Measurements from ENCODE around the gene COL6A2.
"Not testable (repeated sequence)": the region's sequence is repeated elsewhere in the genome, so short reads cannot be mapped to it uniquely, and the experiment has no call there.

The COL6A2 gene

GRCh38 chr21:46100426-46100825 is 2.5 kb downstream of the COL6A2 start:
- H3K27ac Mint-ChIP-seq, result no peak overlapping the region
- intact Hi-C loops (cut with micrococcal nuclease), result no loop called here
- peaks cover 28% of the 10 kb centered on the region for H3K9me3 Mint-ChIP-seq
- H3K36me3 Mint-ChIP-seq (ENCODE audit: low read depth), result no peaks in the 10 kb centered on the region
- H3K4me1 Mint-ChIP-seq (ENCODE audit: low read depth), result no peaks in the 10 kb centered on the region
- no peak overlapping the region for H3K4me3 Mint-ChIP-seq
- H3K27me3 Mint-ChIP-seq, result peaks cover 66% of the 10 kb centered on the region

GRCh38 chr21:46100906-46101305 is 3.0 kb downstream of the COL6A2 start:
- intact Hi-C loops (cut with micrococcal nuclease), result no loop called here
- no peaks in the 10 kb centered on the region for H3K4me1 Mint-ChIP-seq (ENCODE audit: low read depth)
- H3K36me3 Mint-ChIP-seq (ENCODE audit: low read depth), result no peaks in the 10 kb centered on the region
- H3K4me3 Mint-ChIP-seq, result no peak overlapping the region
- H3K27ac Mint-ChIP-seq, result no peak overlapping the region
- H3K9me3 Mint-ChIP-seq, result peaks cover 28% of the 10 kb centered on the region
- peaks cover 64% of the 10 kb centered on the region for H3K27me3 Mint-ChIP-seq

GRCh38 chr21:46104104-46104503 is 6.2 kb downstream of the COL6A2 start:
- Mint-ChIP-seq H3K27ac (no peak overlapping the region), H3K9me3 (peaks cover 47% of the 10 kb centered on the region), H3K4me1 (ENCODE audit: low read depth) (no peaks in the 10 kb centered on the region), H3K36me3 (ENCODE audit: low read depth) (no peaks in the 10 kb centered on the region), H3K4me3 (no peak overlapping the region), H3K27me3 (peaks cover 49% of the 10 kb centered on the region)
- intact Hi-C loops (cut with micrococcal nuclease), result no loop called here

GRCh38 chr21:46107376-46107775 is 9.5 kb downstream of the COL6A2 start:
- H3K4me1 Mint-ChIP-seq (ENCODE audit: low read depth); H3K27ac Mint-ChIP-seq; H3K36me3 Mint-ChIP-seq (ENCODE audit: low read depth); intact Hi-C loops (cut with micrococcal nuclease); H3K4me3 Mint-ChIP-seq: not testable (repeated sequence)
- H3K9me3 Mint-ChIP-seq, result peaks cover 43% of the 10 kb centered on the region
- H3K27me3 Mint-ChIP-seq, result peaks cover 20% of the 10 kb centered on the region

- Mint-ChIP-seq H3K4me1 (ENCODE audit: low read depth) (no peaks in the 10 kb centered on the region), H3K27ac (no peak overlapping the region), H3K4me3 (no peak overlapping the region), H3K9me3 (peaks cover 28% of the 10 kb centered on the region), H3K27me3 (peaks cover 10% of the 10 kb centered on the region), H3K36me3 (ENCODE audit: low read depth) (no peaks in the 10 kb centered on the region)
- intact Hi-C loops (cut with micrococcal nuclease), result no loop called here
These were observed 11.0 kb downstream of the COL6A2 start for GRCh38 chr21:46108827-46109312.

GRCh38 chr21:46109313-46110221 is 11.7 kb downstream of the COL6A2 start:
- Mint-ChIP-seq H3K4me3 (no peak overlapping the region), H3K9me3 (peaks cover 21% of the 10 kb centered on the region), H3K27ac (no peak overlapping the region), H3K27me3 (peaks cover 5% of the 10 kb centered on the region), H3K4me1 (ENCODE audit: low read depth) (no peaks in the 10 kb centered on the region), H3K36me3 (ENCODE audit: low read depth) (no peaks in the 10 kb centered on the region)
- intact Hi-C loops (cut with micrococcal nuclease), result no loop called here

GRCh38 chr21:46110499-46111192 is 12.7 kb downstream of the COL6A2 start:
- Mint-ChIP-seq H3K27ac (no peak overlapping the region), H3K27me3 (peaks cover 2% of the 10 kb centered on the region), H3K9me3 (peaks cover 19% of the 10 kb centered on the region), H3K4me3 (no peak overlapping the region), H3K36me3 (ENCODE audit: low read depth) (no peaks in the 10 kb centered on the region), H3K4me1 (ENCODE audit: low read depth) (no peaks in the 10 kb centered on the region)
- intact Hi-C loops (cut with micrococcal nuclease), result no loop called here

GRCh38 chr21:46111193-46111571 is 13.3 kb downstream of the COL6A2 start:
- peaks cover 4% of the 10 kb centered on the region for H3K27me3 Mint-ChIP-seq
- H3K27ac Mint-ChIP-seq, result no peak overlapping the region
- no peak overlapping the region for H3K4me3 Mint-ChIP-seq
- no peaks in the 10 kb centered on the region for H3K36me3 Mint-ChIP-seq (ENCODE audit: low read depth)
- H3K4me1 Mint-ChIP-seq (ENCODE audit: low read depth), result no peaks in the 10 kb centered on the region
- peaks cover 19% of the 10 kb centered on the region for H3K9me3 Mint-ChIP-seq
- intact Hi-C loops (cut with micrococcal nuclease), result no loop called here

GRCh38 chr21:46111857-46112724 is 14.2 kb downstream of the COL6A2 start:
- intact Hi-C loops (cut with micrococcal nuclease), result no loop called here
- Mint-ChIP-seq H3K27me3 (peaks cover 4% of the 10 kb centered on the region), H3K36me3 (ENCODE audit: low read depth) (no peaks in the 10 kb centered on the region), H3K4me1 (ENCODE audit: low read depth) (no peaks in the 10 kb centered on the region), H3K27ac (no peak overlapping the region), H3K9me3 (peaks cover 19% of the 10 kb centered on the region), H3K4me3 (no peak overlapping the region)

- intact Hi-C loops (cut with micrococcal nuclease), result no loop called here
- H3K27me3 Mint-ChIP-seq, result peaks cover 2% of the 10 kb centered on the region
- no peak overlapping the region for H3K27ac Mint-ChIP-seq
- no peaks in the 10 kb centered on the region for H3K4me1 Mint-ChIP-seq (ENCODE audit: low read depth)
- no peak overlapping the region for H3K4me3 Mint-ChIP-seq
- H3K9me3 Mint-ChIP-seq, result peaks cover 13% of the 10 kb centered on the region
- H3K36me3 Mint-ChIP-seq (ENCODE audit: low read depth), result no peaks in the 10 kb centered on the region
These were observed 14.9 kb downstream of the COL6A2 start for GRCh38 chr21:46112725-46113215.

GRCh38 chr21:46113497-46114176 is 15.7 kb downstream of the COL6A2 start:
- H3K9me3 Mint-ChIP-seq, result peaks cover 5% of the 10 kb centered on the region
- no peak overlapping the region for H3K27ac Mint-ChIP-seq
- H3K36me3 Mint-ChIP-seq (ENCODE audit: low read depth), result no peaks in the 10 kb centered on the region
- intact Hi-C loops (cut with micrococcal nuclease), result no loop called here
- no peak overlapping the region for H3K4me3 Mint-ChIP-seq
- no peaks in the 10 kb centered on the region for H3K4me1 Mint-ChIP-seq (ENCODE audit: low read depth)
- H3K27me3 Mint-ChIP-seq, result peaks cover 2% of the 10 kb centered on the region

GRCh38 chr21:46114963-46115362 is 17.1 kb downstream of the COL6A2 start:
- Mint-ChIP-seq H3K9me3 (no peaks in the 10 kb centered on the region), H3K4me1 (ENCODE audit: low read depth) (no peaks in the 10 kb centered on the region), H3K27ac (no peak overlapping the region), H3K36me3 (ENCODE audit: low read depth) (no peaks in the 10 kb centered on the region), H3K4me3 (no peak overlapping the region), H3K27me3 (peaks cover 2% of the 10 kb centered on the region)
- intact Hi-C loops (cut with micrococcal nuclease), result no loop called here

GRCh38 chr21:46115441-46116188 is 17.7 kb downstream of the COL6A2 start:
- peaks cover 2% of the 10 kb centered on the region for H3K27me3 Mint-ChIP-seq
- no peak overlapping the region for H3K4me3 Mint-ChIP-seq
- no peaks in the 10 kb centered on the region for H3K4me1 Mint-ChIP-seq (ENCODE audit: low read depth)
- no peak overlapping the region for H3K27ac Mint-ChIP-seq
- intact Hi-C loops (cut with micrococcal nuclease), result no loop called here
- no peaks in the 10 kb centered on the region for H3K9me3 Mint-ChIP-seq
- H3K36me3 Mint-ChIP-seq (ENCODE audit: low read depth), result no peaks in the 10 kb centered on the region

All from dendritic cell treated with granulocyte-macrophage colony-stimulating factor and Interleukin-4, amounts not matched to agents 40 ng/mL and 50 ng/mL, for 4 days (primary cell).